ENCODE results near the gene WFS1.

DNA sequence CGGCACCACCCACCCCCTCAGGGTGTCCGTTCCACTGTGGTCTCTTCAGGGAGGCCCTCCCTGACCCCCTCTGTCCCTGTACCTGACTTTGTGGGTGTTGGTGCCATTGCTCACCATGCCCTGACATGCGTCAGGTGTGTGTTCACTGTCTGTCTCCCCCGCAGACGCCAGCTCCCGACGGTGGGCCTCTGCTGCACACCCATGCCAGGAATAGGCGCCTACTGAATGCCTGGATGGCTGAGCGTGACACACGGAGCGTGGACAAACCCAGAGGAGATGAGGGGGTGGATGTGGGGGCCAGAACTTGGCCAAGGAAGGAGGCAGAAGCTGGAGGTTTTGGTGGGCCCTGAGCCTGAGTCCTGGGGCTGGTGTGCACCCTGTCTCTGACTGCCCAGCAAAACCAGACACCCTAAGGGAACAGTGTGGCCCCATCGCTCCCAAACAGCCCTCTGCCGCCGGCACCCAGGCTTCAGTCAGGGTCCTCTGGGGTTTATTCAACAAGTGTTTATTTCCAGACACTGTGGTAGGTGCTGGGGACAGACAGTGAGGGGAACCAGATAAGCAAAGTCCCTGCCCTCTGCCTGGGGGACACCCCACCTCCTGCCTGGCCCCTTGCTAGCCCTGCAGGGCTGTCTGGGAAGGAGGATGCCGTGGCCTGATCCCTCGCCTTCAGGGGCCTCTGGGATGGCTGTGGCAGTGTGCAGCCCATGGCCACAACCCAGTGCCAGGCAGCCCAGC, 76.9 kb downstream of the WFS1 start:
- TF ChIP-seq, protein P1, sequence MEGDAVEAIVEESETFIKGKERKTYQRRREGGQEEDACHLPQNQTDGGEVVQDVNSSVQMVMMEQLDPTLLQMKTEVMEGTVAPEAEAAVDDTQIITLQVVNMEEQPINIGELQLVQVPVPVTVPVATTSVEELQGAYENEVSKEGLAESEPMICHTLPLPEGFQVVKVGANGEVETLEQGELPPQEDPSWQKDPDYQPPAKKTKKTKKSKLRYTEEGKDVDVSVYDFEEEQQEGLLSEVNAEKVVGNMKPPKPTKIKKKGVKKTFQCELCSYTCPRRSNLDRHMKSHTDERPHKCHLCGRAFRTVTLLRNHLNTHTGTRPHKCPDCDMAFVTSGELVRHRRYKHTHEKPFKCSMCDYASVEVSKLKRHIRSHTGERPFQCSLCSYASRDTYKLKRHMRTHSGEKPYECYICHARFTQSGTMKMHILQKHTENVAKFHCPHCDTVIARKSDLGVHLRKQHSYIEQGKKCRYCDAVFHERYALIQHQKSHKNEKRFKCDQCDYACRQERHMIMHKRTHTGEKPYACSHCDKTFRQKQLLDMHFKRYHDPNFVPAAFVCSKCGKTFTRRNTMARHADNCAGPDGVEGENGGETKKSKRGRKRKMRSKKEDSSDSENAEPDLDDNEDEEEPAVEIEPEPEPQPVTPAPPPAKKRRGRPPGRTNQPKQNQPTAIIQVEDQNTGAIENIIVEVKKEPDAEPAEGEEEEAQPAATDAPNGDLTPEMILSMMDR (IDR thresholded peaks at IDR 0.05), result no peak
- TF ChIP-seq POLR2AphosphoS5 (IDR thresholded peaks at IDR 0.05), result no peak
- no peak for TF ChIP-seq POLR2A (IDR thresholded peaks at IDR 0.05)

Measured in upper lobe of left lung (tissue), 4 donors.